HG03135 (cell line): ENCODE measurements around the gene BRICD5.

Experiments
- ATAC-seq: cut with Tn5 transposase; IDR thresholded peaks from one replicate; pipeline ENCODE4 v1.9.1; 2021; ENCODE audit warnings: mild to moderate bottlenecking, moderate library complexity; ENCODE audit not compliant: unreplicated experiment

Gene BRICD5

DNA sequence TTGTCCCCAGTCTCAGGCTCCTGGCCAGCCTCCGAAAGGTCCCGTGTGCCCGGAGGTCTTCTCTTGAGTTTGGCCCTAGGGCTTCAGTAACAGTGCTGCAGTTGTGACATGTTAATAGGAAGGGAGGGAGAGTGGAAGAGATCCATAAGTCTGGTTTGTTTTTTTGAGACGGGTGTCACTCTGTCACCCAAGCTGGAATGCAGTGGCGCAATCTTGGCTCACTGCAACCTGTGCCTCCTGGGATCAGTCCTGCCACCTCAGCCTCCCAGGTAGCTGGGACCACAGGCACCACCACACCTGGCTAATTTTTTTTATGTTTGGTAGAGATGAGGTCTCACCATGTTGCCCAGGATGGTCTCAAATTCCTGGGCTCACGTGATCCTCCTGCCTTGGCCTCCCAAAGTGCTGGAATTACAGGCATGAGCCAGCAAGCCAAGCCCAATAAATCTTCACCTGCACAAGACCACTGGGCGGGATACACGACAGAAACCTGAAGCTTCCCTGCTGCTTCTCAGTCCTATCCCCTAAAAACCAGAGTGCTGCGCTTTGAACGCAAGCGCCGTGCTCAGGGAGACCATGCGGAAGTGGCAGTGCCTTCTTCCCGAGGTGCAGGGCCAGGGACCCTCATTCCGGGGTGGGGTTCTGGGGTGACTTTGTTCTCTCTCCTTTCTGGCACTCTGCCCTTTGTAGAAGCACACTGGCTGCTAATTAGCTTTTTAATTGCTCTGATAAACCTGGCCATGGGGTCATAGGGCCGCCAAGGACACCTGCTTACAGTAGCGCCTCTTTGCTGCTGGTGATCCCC lies 44.2 kb downstream of the BRICD5 start:
- no peak for ATAC-seq

DNA sequence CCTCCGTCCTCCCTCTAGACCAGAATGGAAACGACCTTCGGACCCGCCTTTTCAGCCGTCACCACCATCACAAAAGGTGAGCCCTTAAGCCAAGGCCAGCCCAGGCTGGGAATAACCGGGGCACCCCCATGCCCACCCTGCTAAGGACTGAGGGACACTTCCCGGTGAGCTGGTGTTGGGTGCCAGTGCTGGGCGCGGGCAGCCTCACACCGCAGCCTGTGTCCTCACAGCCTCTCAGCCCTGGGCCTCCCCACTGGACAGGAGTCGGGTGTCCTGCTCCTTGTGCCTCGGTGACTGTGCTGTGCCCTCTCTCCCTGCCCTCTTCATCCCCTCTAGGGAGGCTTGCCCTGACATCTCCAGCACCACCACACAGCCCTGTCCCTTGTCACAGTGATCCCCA lies 44.8 kb downstream of the BRICD5 start:
- no peak for ATAC-seq

DNA sequence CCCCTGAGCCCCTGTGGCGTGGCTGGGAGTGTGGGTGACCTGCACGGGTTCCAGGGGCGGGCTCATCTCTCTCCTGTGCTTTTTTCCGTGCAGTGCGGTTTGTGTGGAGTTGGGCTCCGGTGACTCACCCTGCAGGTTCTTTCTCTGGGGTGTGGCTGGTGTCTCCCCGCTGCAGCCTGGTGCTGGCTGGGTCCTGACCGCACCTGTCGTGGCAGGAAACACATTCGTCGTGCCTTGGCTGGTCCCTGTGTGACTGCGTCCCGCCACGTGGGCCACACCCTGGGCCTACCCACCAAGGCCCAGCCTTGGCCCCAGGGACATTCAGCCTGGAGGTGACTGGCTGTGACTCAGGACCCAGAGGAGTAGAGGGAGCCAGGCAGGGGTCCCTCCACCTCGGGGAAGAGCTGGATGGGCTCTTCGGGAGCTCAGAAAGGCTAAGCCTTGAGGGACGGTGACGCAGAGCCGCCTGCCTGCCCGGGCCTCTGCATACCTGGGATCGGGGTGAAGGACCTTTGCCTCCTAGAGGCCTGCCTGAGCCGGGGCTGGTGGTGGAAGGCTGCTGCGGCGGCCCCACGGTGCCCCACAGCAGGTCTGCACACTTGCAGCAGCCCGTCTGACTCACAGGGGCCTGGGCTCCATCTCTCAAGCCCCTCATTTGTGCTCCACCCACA lies 47.3 kb downstream of the BRICD5 start:
- no peak for ATAC-seq

DNA sequence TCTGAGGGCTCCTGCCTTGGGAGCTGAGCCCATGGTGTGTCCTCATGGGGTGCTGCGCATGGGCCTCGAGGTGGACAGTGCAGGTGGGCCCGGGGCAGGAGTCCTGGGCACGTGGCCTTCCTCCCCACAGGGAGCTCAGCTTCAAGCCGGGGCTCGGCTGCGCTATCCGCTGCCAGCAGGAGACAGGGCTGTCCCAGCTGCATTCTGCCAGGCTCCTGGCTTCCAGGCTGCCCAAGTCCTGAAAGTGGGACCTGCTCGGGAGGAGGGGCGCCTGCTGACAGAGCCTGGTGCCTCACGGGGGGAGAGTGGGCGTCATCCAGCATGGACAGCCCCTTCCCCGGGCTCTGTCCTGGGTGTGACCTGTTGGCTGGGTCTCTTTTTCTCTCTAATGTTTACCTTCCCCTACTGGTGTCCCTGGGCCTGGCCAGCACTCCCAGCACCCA lies 48.0 kb downstream of the BRICD5 start:
- no peak for ATAC-seq

DNA sequence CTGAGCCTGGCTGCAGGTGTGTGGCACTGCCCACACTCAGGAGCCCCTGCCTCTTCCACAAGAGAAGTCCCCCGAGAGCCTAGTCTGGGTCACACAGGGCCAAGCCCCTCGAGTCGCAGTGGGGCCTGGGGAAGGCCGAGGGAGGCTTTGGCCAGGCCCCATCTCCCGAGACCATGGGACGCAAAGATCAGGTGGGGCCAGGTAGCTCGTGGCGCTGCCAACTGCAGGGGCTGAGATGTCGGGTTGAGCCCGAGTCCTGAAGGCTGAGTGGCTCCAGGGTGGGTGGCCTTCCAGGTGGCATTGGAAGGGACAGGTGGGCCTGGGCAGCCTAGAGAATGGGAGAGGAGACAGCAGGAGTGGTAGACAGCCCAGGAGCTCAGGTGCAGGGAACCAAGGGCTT lies 48.8 kb downstream of the BRICD5 start:
- ATAC-seq, result no peak

DNA sequence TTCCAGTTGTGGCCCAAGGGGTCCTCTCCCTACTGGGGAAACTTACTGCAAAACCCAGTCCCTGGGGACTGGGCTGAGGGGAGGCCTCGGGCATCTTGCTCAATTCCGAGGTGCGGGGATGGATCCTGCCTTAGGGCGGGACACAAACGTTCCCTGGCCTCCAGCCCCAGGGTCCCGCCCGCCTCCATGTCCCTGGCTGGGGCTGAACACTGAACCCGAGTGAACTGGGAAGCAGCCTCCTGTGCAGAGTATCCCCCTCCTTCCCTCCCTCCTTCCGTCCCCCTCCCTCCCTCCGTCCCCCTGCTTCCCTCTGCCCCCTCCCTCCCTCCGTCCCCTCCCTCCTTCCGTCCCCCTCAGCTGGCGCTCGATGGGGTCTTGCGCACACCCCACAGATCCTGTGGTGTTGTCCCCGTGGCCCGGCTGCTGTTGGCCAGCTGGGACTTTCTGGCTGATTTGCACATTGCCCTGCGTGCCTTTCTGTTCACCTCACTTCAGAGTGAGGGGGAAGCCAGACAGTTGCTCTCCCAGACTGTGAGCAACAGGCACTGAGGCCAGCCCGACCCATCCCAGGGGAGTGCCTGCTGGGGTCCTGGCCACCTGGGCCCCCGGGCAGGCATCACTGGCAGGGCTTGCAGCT lies 49.6 kb downstream of the BRICD5 start:
- no peak for ATAC-seq
